GM12878 (cell line): ENCODE data around the gene ACTN2. TPM values are rescaled to one million over a fixed set of nuclear protein-coding genes. Genes with fewer than 3 reads are reported as not detected.

Experiments
- ATAC-seq: fragments of 200-7000 bp; cut with Tn5 transposase; 3 replicates; pipeline ENCODE4 v1.9.1; 2020; ENCODE audit warnings: mild to moderate bottlenecking, moderate library complexity
- BruUV-seq: library from RNA; stranded (reverse); fragments of 400-500 nt; replicated peaks from 2 replicates; lab custom pipeline; 2021; lab: Mats Ljungman, UMichigan
- CTCF ChIA-PET: fragments of 300-600 bp; sonication (Branson Sonifier 250); formaldehyde crosslinking; extraction: SDS; loops from one replicate; lab custom pipeline; 2021; ENCODE audit warnings: inconsistent platforms; lab: Yijun Ruan, JAX
- POLR2A ChIA-PET: fragments of 350-600 bp; formaldehyde crosslinking; extraction: SDS; loops from one replicate; lab custom pipeline; 2021; ENCODE audit warnings: inconsistent platforms; lab: Charles Lee
- RAD21 ChIA-PET: fragments of 300-600 bp; sonication (Branson Sonifier 250); formaldehyde crosslinking; loops from one replicate; lab custom pipeline; 2023; ENCODE audit warnings: antibody characterized with exemption; ENCODE audit not compliant: unreplicated experiment; lab: Charles Lee
- SMC1A ChIA-PET: fragments of 300-600 bp; sonication (Branson Sonifier 250); formaldehyde crosslinking; loops from one replicate; lab custom pipeline; 2023; ENCODE audit not compliant: unreplicated experiment, uncharacterized antibody; lab: Charles Lee
- DNase-seq: peaks from one replicate; pipeline ENCODE4 v3.0.0-alpha.2; 2011; ENCODE audit warnings: low read depth, low spot score
- FAIRE-seq: peaks from 3 replicates; lab custom pipeline; 2011; peaks lifted over from hg19 to GRCh38; lab: Jason Lieb, UNC
- H2AFZ ChIP-seq: 2 replicates; pipeline ENCODE4 v1.6.0; 2011; ENCODE audit warnings: low read depth, low read length, control low read depth; ENCODE audit not compliant: control insufficient read depth
- H3K27ac ChIP-seq: 2 replicates; pipeline ENCODE4 v1.5.1; 2011; ENCODE audit warnings: control low read depth; ENCODE audit not compliant: control insufficient read depth, insufficient read depth
- H3K27me3 ChIP-seq, 2 experiments: replicated peaks in 1 of 2; 2 replicates each; pipeline versions ENCODE4 v1.6.0 to v1.6.1; 2011; ENCODE audit warnings: low read length in 1 of 2; ENCODE audit not compliant: control insufficient read depth in 2 of 2, insufficient read depth in 2 of 2
- H3K36me3 ChIP-seq, 2 experiments: 2 replicates each; pipeline ENCODE4 v1.5.1; 2011; ENCODE audit warnings: low read length in 1 of 2; ENCODE audit not compliant: control insufficient read depth in 2 of 2, insufficient read depth in 2 of 2
- H3K4me1 ChIP-seq: 2 replicates; pipeline ENCODE4 v1.6.1; 2011; ENCODE audit warnings: mild to moderate bottlenecking, low read length, moderate library complexity, mixed read lengths; ENCODE audit not compliant: control insufficient read depth, insufficient read depth
- H3K4me2 ChIP-seq: 2 replicates; pipeline ENCODE4 v1.6.0; 2011; ENCODE audit warnings: control low read depth; ENCODE audit not compliant: control insufficient read depth, insufficient read depth
- H3K4me3 ChIP-seq: fragments of 200-600 bp; sonication (generic); 2 replicates; pipeline ENCODE4 v1.5.1; 2016
- H3K79me2 ChIP-seq: 2 replicates; pipeline ENCODE4 v1.6.0; 2011; ENCODE audit warnings: low read length; ENCODE audit not compliant: control insufficient read depth, insufficient read depth
- H3K9ac ChIP-seq: 2 replicates; pipeline ENCODE4 v1.8.0; 2011; ENCODE audit warnings: low read length, control low read depth, mixed read lengths; ENCODE audit not compliant: control insufficient read depth, insufficient read depth
- H3K9me3 ChIP-seq: replicated peaks from 3 replicates; pipeline ENCODE4 v1.5.1; 2011; ENCODE audit warnings: mild to moderate bottlenecking, low read length; ENCODE audit not compliant: control insufficient read depth, insufficient read depth
- H4K20me1 ChIP-seq: 2 replicates; pipeline ENCODE4 v1.6.0; 2011; ENCODE audit not compliant: control insufficient read depth, insufficient read depth
- ASH2L ChIP-seq: fragments of 300-600, 200-600 bp; sonication (generic); IDR thresholded peaks from 2 replicates; pipeline ENCODE4 v1.6.1; 2017; ENCODE audit warnings: low read depth, mild to moderate bottlenecking, borderline replicate concordance
- BHLHE40 ChIP-seq, 2 experiments: fragments of 450-650 bp in 1 of 2; IDR thresholded peaks; 2 replicates each; pipeline ENCODE4 v1.6.1; 2011 to 2017; ENCODE audit warnings: low read depth in 2 of 2, borderline replicate concordance in 1 of 2, improper control_type of control experiment in 1 of 2, low read length in 1 of 2, mild to moderate bottlenecking in 1 of 2
- BMI1 ChIP-seq: fragments of 450-650 bp; IDR thresholded peaks from 2 replicates; pipeline ENCODE4 v1.6.1; 2016; ENCODE audit warnings: mild to moderate bottlenecking, moderate library complexity, borderline replicate concordance
- CEBPZ ChIP-seq: fragments of 150-350 bp; IDR thresholded peaks from 2 replicates; pipeline ENCODE4 v1.6.1; 2016; ENCODE audit warnings: low read depth, low read length
- E4F1 ChIP-seq: fragments of 450-650 bp; IDR thresholded peaks from 2 replicates; pipeline ENCODE4 v1.6.1; 2018; ENCODE audit warnings: borderline replicate concordance, mild to moderate bottlenecking; ENCODE audit not compliant: partially characterized antibody
- MYB ChIP-seq: fragments of 150-350 bp; IDR thresholded peaks from 2 replicates; pipeline ENCODE4 v1.6.1; 2014; ENCODE audit warnings: mild to moderate bottlenecking, low read depth, low read length, borderline replicate concordance
- PML ChIP-seq: IDR thresholded peaks from 2 replicates; pipeline ENCODE4 v1.6.1; 2012; ENCODE audit warnings: low read length, inconsistent platforms
- SMAD1 ChIP-seq: fragments of 450-650 bp; IDR thresholded peaks from 2 replicates; pipeline ENCODE4 v1.6.1; 2018; ENCODE audit warnings: mild to moderate bottlenecking, low read depth; ENCODE audit not compliant: partially characterized antibody
- TAF1 ChIP-seq: IDR thresholded peaks from 2 replicates; pipeline ENCODE4 v1.6.1; 2011; ENCODE audit warnings: mild to moderate bottlenecking, low read depth, low read length, borderline replicate concordance
- YY1 ChIP-seq: IDR thresholded peaks from 2 replicates; pipeline ENCODE4 v1.6.1; 2011; ENCODE audit warnings: low read depth, mild to moderate bottlenecking, low read length
- ZNF217 ChIP-seq: fragments of 450-650 bp; IDR thresholded peaks from 2 replicates; pipeline ENCODE4 v1.6.1; 2017; ENCODE audit warnings: antibody characterized with exemption, mild to moderate bottlenecking
- WGBS: methylation state at CpG from one replicate; pipeline ENCODE4 v1.1.6; 2016; ENCODE audit warnings: low lambda C conversion rate; ENCODE audit not compliant: insufficient replicate concordance, insufficient coverage; ENCODE audit errors: missing lambda C conversion rate; 5-methylcytosine and 5-hydroxymethylcytosine counted together
- in situ Hi-C: fragments of 300-500 bp; cut with MboI; formaldehyde crosslinking; loops from 9 replicates; pipeline ENCODE4 v1.14.3; 2018; ENCODE audit warnings: mixed read lengths
- intact Hi-C: fragments of 100-400 bp; cut with micrococcal nuclease; formaldehyde crosslinking; loops from one replicate; pipeline ENCODE4 v1.14.2; 2022; ENCODE audit not compliant: unreplicated experiment
- polyA plus RNA-seq, 11 experiments: library from polyadenylated mRNA; depleted of rRNA in 4 of 11; unstranded in 6 of 11; stranded (reverse) in 5 of 11; fragments of >200 nt; fragmentation: Nextera tagmentation in 4 of 11; fragmentation: Illumina TruSeq in 1 of 11; extraction: Ambion mirVana in 4 of 11; extraction: Trizol in 1 of 11; gene quantifications; 1 replicate in 1 of 11; 2 replicates in 10 of 11; pipeline versions ENCODE4 v1.2.1 to v1.2.3, GENCODE V29; 2011 to 2016; ENCODE audit warnings: inconsistent platforms in 2 of 11, missing spikeins in 2 of 11, low read depth in 1 of 11
- total RNA-seq, 4 experiments: library from RNA; depleted of rRNA in 3 of 4; stranded (reverse); fragments of >200 nt in 3 of 4; fragmentation: Illumina TruSeq in 1 of 4; extraction: Trizol in 1 of 4; gene quantifications; 2 replicates each; pipeline versions ENCODE4 v1.2.1 to v1.2.3, GENCODE V29; 2013 to 2021

ACTN2 gene
- total and polyA plus RNA-seq, 10 of the 15 experiments (the other 5 are each of a cell fraction or from before 2014, with no cell fraction given) = 0.10 TPM; not detected in 9

GRCh38 chr1:236706183-236706582, 19.9 kb downstream of the ACTN2 start:
- no TSS peak for BruUV-seq
- no peak overlapping the region for H2AFZ ChIP-seq
- RAD21 ChIA-PET = no interaction called here
- SMC1A ChIA-PET = no interaction called here
- POLR2A ChIA-PET = interaction anchor here (0.5 kb wide), 1 partner anchor 40 kb away, joined by 3 read pairs; no protein-coding TSS in a partner anchor
- ATAC-seq = no peak
- TF ChIP-seq MYB = no peak
- TF ChIP-seq PML = no peak
- no peak for TF ChIP-seq TAF1
- TF ChIP-seq, all 136 proteins: peak for 0
- no peak overlapping the region for H3K9ac ChIP-seq
- no peaks in the 10 kb centered on the region for H3K9me3 ChIP-seq
- no peaks in the 10 kb centered on the region; a peak in 1 of 4 replicates for H3K27me3 ChIP-seq
- in situ Hi-C loops (no loop called here), intact Hi-C loops (no loop called here)
- H3K4me1 ChIP-seq = no peaks in the 10 kb centered on the region
- WGBS = 0% methylated on average over 1 of the region's 1 CpG
- no peaks in the 10 kb centered on the region for H4K20me1 ChIP-seq
- DNase-seq (no peak), FAIRE-seq (no peak)
- H3K79me2 ChIP-seq = no peaks in the 10 kb centered on the region
- H3K36me3 ChIP-seq = no peaks in the 10 kb centered on the region
- CTCF ChIA-PET = no interaction called here
- no peak overlapping the region for H3K27ac ChIP-seq
- H3K4me3 ChIP-seq = no peak overlapping the region
- H3K4me2 ChIP-seq = no peak overlapping the region

- SMC1A ChIA-PET = no interaction called here
- Histone ChIP-seq H3K4me1 (no peaks in the 10 kb centered on the region), H3K79me2 (no peaks in the 10 kb centered on the region), H3K4me3 (no peak overlapping the region), H3K27ac (no peak overlapping the region), H2AFZ (no peak overlapping the region), H3K36me3 (no peaks in the 10 kb centered on the region), H3K9ac (no peak overlapping the region), H3K9me3 (no peaks in the 10 kb centered on the region), H3K27me3 (no peaks in the 10 kb centered on the region; a peak in 1 of 4 replicates), H4K20me1 (no peaks in the 10 kb centered on the region), H3K4me2 (no peak overlapping the region)
- RAD21 ChIA-PET = no interaction called here
- BruUV-seq = no TSS peak
- CTCF ChIA-PET = no interaction called here
- DNase-seq (no peak), FAIRE-seq (no peak), ATAC-seq (no peak)
- TF ChIP-seq BMI1 = no peak
- no peak for TF ChIP-seq ZNF217
- no peak for TF ChIP-seq E4F1
- no peak for TF ChIP-seq BHLHE40 (IDR thresholded peaks at IDR 0.05; ENCODE audit: borderline replicate concordance in 1 of 2, low read depth in 2 of 2, low read length in 1 of 2)
- no peak for TF ChIP-seq SMAD1
- TF ChIP-seq ASH2L = no peak
- TF ChIP-seq CEBPZ = no peak
- TF ChIP-seq YY1 = no peak
- in situ Hi-C loops (no loop called here), intact Hi-C loops (no loop called here)
- POLR2A ChIA-PET = no interaction called here
- 31% methylated on average over 11 of the region's 11 CpGs for WGBS
Observed at GRCh38 chr1:236710328-236710892, 24.1 kb downstream of the ACTN2 start.
